ENCODE measurements around the gene DRAM1. TPM values are rescaled to one million over a fixed set of nuclear protein-coding genes. Genes with fewer than 3 reads are reported as not detected.

Gene DRAM1
- total and polyA plus RNA-seq, 9 of the 15 experiments (the other 6 are each of a cell fraction or from before 2014, with no cell fraction given) = 1.4 to 4.3 (median 2.7) TPM

DNA sequence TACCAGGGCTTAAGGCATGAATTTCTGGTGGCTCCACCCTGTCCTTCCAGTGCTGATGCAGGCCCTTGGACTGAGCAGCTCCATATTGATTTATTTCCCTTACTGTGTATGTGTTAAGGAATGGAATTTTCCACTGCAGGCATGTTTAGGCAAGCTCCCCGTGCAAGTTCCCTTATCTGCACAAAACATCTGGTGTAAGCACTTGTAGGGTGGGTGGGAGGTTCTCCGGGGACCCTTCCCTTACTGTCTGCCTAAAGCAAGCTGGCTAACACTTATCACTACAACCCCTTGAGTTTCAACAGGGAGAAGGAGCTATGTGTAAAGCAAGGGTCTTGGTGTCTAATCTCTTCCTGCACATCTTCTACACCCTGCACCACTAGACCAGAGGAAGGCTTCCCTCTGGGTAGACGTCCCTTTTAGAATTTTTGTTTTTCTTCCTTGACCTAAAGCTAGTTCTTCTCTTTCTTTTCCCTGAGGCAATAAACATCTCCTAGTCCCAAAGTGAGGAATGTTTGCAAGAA is 22.0 kb upstream of the DRAM1 start (continued):
- TF ChIP-seq, protein P1, sequence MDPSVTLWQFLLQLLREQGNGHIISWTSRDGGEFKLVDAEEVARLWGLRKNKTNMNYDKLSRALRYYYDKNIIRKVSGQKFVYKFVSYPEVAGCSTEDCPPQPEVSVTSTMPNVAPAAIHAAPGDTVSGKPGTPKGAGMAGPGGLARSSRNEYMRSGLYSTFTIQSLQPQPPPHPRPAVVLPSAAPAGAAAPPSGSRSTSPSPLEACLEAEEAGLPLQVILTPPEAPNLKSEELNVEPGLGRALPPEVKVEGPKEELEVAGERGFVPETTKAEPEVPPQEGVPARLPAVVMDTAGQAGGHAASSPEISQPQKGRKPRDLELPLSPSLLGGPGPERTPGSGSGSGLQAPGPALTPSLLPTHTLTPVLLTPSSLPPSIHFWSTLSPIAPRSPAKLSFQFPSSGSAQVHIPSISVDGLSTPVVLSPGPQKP (CRISPR knock-in tag; IDR thresholded peaks at IDR 0.05) = no peak
- TF ChIP-seq, protein P2, sequence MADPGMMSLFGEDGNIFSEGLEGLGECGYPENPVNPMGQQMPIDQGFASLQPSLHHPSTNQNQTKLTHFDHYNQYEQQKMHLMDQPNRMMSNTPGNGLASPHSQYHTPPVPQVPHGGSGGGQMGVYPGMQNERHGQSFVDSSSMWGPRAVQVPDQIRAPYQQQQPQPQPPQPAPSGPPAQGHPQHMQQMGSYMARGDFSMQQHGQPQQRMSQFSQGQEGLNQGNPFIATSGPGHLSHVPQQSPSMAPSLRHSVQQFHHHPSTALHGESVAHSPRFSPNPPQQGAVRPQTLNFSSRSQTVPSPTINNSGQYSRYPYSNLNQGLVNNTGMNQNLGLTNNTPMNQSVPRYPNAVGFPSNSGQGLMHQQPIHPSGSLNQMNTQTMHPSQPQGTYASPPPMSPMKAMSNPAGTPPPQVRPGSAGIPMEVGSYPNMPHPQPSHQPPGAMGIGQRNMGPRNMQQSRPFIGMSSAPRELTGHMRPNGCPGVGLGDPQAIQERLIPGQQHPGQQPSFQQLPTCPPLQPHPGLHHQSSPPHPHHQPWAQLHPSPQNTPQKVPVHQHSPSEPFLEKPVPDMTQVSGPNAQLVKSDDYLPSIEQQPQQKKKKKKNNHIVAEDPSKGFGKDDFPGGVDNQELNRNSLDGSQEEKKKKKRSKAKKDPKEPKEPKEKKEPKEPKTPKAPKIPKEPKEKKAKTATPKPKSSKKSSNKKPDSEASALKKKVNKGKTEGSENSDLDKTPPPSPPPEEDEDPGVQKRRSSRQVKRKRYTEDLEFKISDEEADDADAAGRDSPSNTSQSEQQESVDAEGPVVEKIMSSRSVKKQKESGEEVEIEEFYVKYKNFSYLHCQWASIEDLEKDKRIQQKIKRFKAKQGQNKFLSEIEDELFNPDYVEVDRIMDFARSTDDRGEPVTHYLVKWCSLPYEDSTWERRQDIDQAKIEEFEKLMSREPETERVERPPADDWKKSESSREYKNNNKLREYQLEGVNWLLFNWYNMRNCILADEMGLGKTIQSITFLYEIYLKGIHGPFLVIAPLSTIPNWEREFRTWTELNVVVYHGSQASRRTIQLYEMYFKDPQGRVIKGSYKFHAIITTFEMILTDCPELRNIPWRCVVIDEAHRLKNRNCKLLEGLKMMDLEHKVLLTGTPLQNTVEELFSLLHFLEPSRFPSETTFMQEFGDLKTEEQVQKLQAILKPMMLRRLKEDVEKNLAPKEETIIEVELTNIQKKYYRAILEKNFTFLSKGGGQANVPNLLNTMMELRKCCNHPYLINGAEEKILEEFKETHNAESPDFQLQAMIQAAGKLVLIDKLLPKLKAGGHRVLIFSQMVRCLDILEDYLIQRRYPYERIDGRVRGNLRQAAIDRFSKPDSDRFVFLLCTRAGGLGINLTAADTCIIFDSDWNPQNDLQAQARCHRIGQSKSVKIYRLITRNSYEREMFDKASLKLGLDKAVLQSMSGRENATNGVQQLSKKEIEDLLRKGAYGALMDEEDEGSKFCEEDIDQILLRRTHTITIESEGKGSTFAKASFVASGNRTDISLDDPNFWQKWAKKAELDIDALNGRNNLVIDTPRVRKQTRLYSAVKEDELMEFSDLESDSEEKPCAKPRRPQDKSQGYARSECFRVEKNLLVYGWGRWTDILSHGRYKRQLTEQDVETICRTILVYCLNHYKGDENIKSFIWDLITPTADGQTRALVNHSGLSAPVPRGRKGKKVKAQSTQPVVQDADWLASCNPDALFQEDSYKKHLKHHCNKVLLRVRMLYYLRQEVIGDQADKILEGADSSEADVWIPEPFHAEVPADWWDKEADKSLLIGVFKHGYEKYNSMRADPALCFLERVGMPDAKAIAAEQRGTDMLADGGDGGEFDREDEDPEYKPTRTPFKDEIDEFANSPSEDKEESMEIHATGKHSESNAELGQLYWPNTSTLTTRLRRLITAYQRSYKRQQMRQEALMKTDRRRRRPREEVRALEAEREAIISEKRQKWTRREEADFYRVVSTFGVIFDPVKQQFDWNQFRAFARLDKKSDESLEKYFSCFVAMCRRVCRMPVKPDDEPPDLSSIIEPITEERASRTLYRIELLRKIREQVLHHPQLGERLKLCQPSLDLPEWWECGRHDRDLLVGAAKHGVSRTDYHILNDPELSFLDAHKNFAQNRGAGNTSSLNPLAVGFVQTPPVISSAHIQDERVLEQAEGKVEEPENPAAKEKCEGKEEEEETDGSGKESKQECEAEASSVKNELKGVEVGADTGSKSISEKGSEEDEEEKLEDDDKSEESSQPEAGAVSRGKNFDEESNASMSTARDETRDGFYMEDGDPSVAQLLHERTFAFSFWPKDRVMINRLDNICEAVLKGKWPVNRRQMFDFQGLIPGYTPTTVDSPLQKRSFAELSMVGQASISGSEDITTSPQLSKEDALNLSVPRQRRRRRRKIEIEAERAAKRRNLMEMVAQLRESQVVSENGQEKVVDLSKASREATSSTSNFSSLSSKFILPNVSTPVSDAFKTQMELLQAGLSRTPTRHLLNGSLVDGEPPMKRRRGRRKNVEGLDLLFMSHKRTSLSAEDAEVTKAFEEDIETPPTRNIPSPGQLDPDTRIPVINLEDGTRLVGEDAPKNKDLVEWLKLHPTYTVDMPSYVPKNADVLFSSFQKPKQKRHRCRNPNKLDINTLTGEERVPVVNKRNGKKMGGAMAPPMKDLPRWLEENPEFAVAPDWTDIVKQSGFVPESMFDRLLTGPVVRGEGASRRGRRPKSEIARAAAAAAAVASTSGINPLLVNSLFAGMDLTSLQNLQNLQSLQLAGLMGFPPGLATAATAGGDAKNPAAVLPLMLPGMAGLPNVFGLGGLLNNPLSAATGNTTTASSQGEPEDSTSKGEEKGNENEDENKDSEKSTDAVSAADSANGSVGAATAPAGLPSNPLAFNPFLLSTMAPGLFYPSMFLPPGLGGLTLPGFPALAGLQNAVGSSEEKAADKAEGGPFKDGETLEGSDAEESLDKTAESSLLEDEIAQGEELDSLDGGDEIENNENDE (IDR thresholded peaks at IDR 0.05; ENCODE audit: low read depth, low read length) = no peak
- TF ChIP-seq ETV1 (tag; conservative IDR thresholded peaks at IDR 0.05; ENCODE audit: low read depth) (no peak), SMARCE1 (IDR thresholded peaks at IDR 0.05) (peak; percentile 88), ZNF444 (CRISPR knock-in tag; IDR thresholded peaks at IDR 0.05) (no peak), BACH1 (tag; IDR thresholded peaks at IDR 0.05) (no peak), SIN3B (IDR thresholded peaks at IDR 0.05; ENCODE audit: low read depth) (no peak), MTA1 (IDR thresholded peaks at IDR 0.05; ENCODE audit: borderline replicate concordance) (peak; percentile 84; the same call in 1 of the 2 replicates), ZFP30 (CRISPR knock-in tag; IDR thresholded peaks at IDR 0.05; ENCODE audit: borderline replicate concordance) (no peak), SMAD4 (CRISPR knock-in tag; conservative IDR thresholded peaks at IDR 0.05) (peak; percentile 9; the same call in 1 of the 2 replicates), ZBTB8A (IDR thresholded peaks at IDR 0.05; ENCODE audit: partially characterized antibody) (no peak)
- TF ChIP-seq, protein P3, sequence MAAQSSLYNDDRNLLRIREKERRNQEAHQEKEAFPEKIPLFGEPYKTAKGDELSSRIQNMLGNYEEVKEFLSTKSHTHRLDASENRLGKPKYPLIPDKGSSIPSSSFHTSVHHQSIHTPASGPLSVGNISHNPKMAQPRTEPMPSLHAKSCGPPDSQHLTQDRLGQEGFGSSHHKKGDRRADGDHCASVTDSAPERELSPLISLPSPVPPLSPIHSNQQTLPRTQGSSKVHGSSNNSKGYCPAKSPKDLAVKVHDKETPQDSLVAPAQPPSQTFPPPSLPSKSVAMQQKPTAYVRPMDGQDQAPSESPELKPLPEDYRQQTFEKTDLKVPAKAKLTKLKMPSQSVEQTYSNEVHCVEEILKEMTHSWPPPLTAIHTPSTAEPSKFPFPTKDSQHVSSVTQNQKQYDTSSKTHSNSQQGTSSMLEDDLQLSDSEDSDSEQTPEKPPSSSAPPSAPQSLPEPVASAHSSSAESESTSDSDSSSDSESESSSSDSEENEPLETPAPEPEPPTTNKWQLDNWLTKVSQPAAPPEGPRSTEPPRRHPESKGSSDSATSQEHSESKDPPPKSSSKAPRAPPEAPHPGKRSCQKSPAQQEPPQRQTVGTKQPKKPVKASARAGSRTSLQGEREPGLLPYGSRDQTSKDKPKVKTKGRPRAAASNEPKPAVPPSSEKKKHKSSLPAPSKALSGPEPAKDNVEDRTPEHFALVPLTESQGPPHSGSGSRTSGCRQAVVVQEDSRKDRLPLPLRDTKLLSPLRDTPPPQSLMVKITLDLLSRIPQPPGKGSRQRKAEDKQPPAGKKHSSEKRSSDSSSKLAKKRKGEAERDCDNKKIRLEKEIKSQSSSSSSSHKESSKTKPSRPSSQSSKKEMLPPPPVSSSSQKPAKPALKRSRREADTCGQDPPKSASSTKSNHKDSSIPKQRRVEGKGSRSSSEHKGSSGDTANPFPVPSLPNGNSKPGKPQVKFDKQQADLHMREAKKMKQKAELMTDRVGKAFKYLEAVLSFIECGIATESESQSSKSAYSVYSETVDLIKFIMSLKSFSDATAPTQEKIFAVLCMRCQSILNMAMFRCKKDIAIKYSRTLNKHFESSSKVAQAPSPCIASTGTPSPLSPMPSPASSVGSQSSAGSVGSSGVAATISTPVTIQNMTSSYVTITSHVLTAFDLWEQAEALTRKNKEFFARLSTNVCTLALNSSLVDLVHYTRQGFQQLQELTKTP (IDR thresholded peaks at IDR 0.05; ENCODE audit: low read depth in 1 of 2, partially characterized antibody in 2 of 2) = peak in 1 of 2 experiments; percentile 10

Measured in K562 (cell line).